ENCODE measurements around the gene BEST3.
"Not testable (repeated sequence)": the region's sequence is repeated elsewhere in the genome, so short reads cannot be mapped to it uniquely, and the experiment has no call there.

BEST3 gene

GRCh38 chr12:69685810-69686209 lies 13.3 kb downstream of the BEST3 start:
- FAIRE-seq = no peak
- no peak for TF ChIP-seq POLR2AphosphoS5 (IDR thresholded peaks at IDR 0.05; ENCODE audit: low read depth, low read length)
- TF ChIP-seq POLR2A (IDR thresholded peaks at IDR 0.05; ENCODE audit: low read depth, low read length) = no peak
- no peak for TF ChIP-seq TAF1 (IDR thresholded peaks at IDR 0.05; ENCODE audit: borderline replicate concordance, low read depth, low read length)
- DNase-seq (ENCODE audit: insufficient read length) = no peak

GRCh38 chr12:69684466-69684865 lies 14.6 kb downstream of the BEST3 start:
- no peak for TF ChIP-seq POLR2AphosphoS5 (IDR thresholded peaks at IDR 0.05; ENCODE audit: low read depth, low read length)
- no peak for TF ChIP-seq POLR2A (IDR thresholded peaks at IDR 0.05; ENCODE audit: low read depth, low read length)
- TF ChIP-seq TAF1 (IDR thresholded peaks at IDR 0.05; ENCODE audit: borderline replicate concordance, low read depth, low read length) = no peak
- FAIRE-seq = no peak
- DNase-seq (ENCODE audit: insufficient read length) = no peak

- TF ChIP-seq POLR2A (IDR thresholded peaks at IDR 0.05; ENCODE audit: low read depth, low read length) (no peak), POLR2AphosphoS5 (IDR thresholded peaks at IDR 0.05; ENCODE audit: low read depth, low read length) (no peak), TAF1 (IDR thresholded peaks at IDR 0.05; ENCODE audit: borderline replicate concordance, low read depth, low read length) (no peak)
- FAIRE-seq = no peak
- no peak for DNase-seq (ENCODE audit: insufficient read length)
Observed at GRCh38 chr12:69682110-69682755, 16.9 kb downstream of the BEST3 start.

GRCh38 chr12:69679119-69679518 lies 20.0 kb downstream of the BEST3 start:
- TF ChIP-seq POLR2AphosphoS5 (IDR thresholded peaks at IDR 0.05; ENCODE audit: low read depth, low read length) = no peak
- TF ChIP-seq TAF1 (IDR thresholded peaks at IDR 0.05; ENCODE audit: borderline replicate concordance, low read depth, low read length) = no peak
- no peak for TF ChIP-seq POLR2A (IDR thresholded peaks at IDR 0.05; ENCODE audit: low read depth, low read length)
- no peak for FAIRE-seq
- no peak for DNase-seq (ENCODE audit: insufficient read length)

- no peak for DNase-seq (ENCODE audit: insufficient read length)
- FAIRE-seq = no peak
- TF ChIP-seq POLR2A (IDR thresholded peaks at IDR 0.05; ENCODE audit: low read depth, low read length) (no peak), TAF1 (IDR thresholded peaks at IDR 0.05; ENCODE audit: borderline replicate concordance, low read depth, low read length) (no peak), POLR2AphosphoS5 (IDR thresholded peaks at IDR 0.05; ENCODE audit: low read depth, low read length) (no peak)
Observed at GRCh38 chr12:69676257-69677012, 22.7 kb downstream of the BEST3 start.

- TF ChIP-seq POLR2AphosphoS5 (IDR thresholded peaks at IDR 0.05; ENCODE audit: low read depth, low read length) (no peak), TAF1 (IDR thresholded peaks at IDR 0.05; ENCODE audit: borderline replicate concordance, low read depth, low read length) (no peak), POLR2A (IDR thresholded peaks at IDR 0.05; ENCODE audit: low read depth, low read length) (no peak)
- FAIRE-seq (no peak), DNase-seq (ENCODE audit: insufficient read length) (no peak)
Observed at GRCh38 chr12:69672195-69672594, 26.9 kb downstream of the BEST3 start.

GRCh38 chr12:69671597-69671996 lies 27.5 kb downstream of the BEST3 start:
- TF ChIP-seq POLR2AphosphoS5 (IDR thresholded peaks at IDR 0.05; ENCODE audit: low read depth, low read length) = no peak
- no peak for TF ChIP-seq TAF1 (IDR thresholded peaks at IDR 0.05; ENCODE audit: borderline replicate concordance, low read depth, low read length)
- TF ChIP-seq POLR2A (IDR thresholded peaks at IDR 0.05; ENCODE audit: low read depth, low read length) = no peak
- no peak for FAIRE-seq

GRCh38 chr12:69666798-69667197 lies 32.3 kb downstream of the BEST3 start:
- FAIRE-seq (no peak), DNase-seq (ENCODE audit: insufficient read length) (no peak)
- TF ChIP-seq POLR2AphosphoS5 (IDR thresholded peaks at IDR 0.05; ENCODE audit: low read depth, low read length) = no peak
- no peak for TF ChIP-seq TAF1 (IDR thresholded peaks at IDR 0.05; ENCODE audit: borderline replicate concordance, low read depth, low read length)
- no peak for TF ChIP-seq POLR2A (IDR thresholded peaks at IDR 0.05; ENCODE audit: low read depth, low read length)

More at GRCh38 chr12:69671597-69671996, 27.5 kb downstream of the BEST3 start:
- no peak for DNase-seq (ENCODE audit: insufficient read length)

- FAIRE-seq; DNase-seq (ENCODE audit: insufficient read length): not testable (repeated sequence)
Observed at GRCh38 chr12:69664930-69665377, 34.1 kb downstream of the BEST3 start.

- no peak for FAIRE-seq
- TF ChIP-seq POLR2AphosphoS5 (IDR thresholded peaks at IDR 0.05; ENCODE audit: low read depth, low read length) (no peak), POLR2A (IDR thresholded peaks at IDR 0.05; ENCODE audit: low read depth, low read length) (no peak), TAF1 (IDR thresholded peaks at IDR 0.05; ENCODE audit: borderline replicate concordance, low read depth, low read length) (no peak)
- no peak for DNase-seq (ENCODE audit: insufficient read length)
Observed at GRCh38 chr12:69663726-69664125, 35.4 kb downstream of the BEST3 start.

- FAIRE-seq = no peak
- no peak for DNase-seq (ENCODE audit: insufficient read length)
- no peak for TF ChIP-seq POLR2AphosphoS5 (IDR thresholded peaks at IDR 0.05; ENCODE audit: low read depth, low read length)
- TF ChIP-seq TAF1 (IDR thresholded peaks at IDR 0.05; ENCODE audit: borderline replicate concordance, low read depth, low read length) = no peak
- TF ChIP-seq POLR2A (IDR thresholded peaks at IDR 0.05; ENCODE audit: low read depth, low read length) = no peak
Observed at GRCh38 chr12:69662764-69663163, 36.3 kb downstream of the BEST3 start.

- FAIRE-seq = no peak
- no peak for TF ChIP-seq POLR2A (IDR thresholded peaks at IDR 0.05; ENCODE audit: low read depth, low read length)
- TF ChIP-seq TAF1 (IDR thresholded peaks at IDR 0.05; ENCODE audit: borderline replicate concordance, low read depth, low read length) = no peak
- TF ChIP-seq POLR2AphosphoS5 (IDR thresholded peaks at IDR 0.05; ENCODE audit: low read depth, low read length) = no peak
- DNase-seq (ENCODE audit: insufficient read length) = no peak
Observed at GRCh38 chr12:69661386-69661785, 37.7 kb downstream of the BEST3 start.

All from GM12892 (cell line).